Gastrocnemius medialis (tissue), 4 donors: ENCODE results near the gene GPS1. TPM values are rescaled to one million over a fixed set of nuclear protein-coding genes. Genes with fewer than 3 reads are reported as not detected.

Experiments
- ATAC-seq, 2 donors: fragments of 150-250 bp; one replicate each; pipeline ENCODE4 v1.9.1; 2016
- DNase-seq, 2 donors: peaks; one replicate each; pipeline ENCODE4 v3.0.0-alpha.2; 2019
- H3K27ac ChIP-seq, 4 donors: fragments of 200-600 bp; sonication (generic); 1 replicate in 1 of 4; 2 replicates in 3 of 4; pipeline ENCODE4 v1.5.1; 2016 to 2018; ENCODE audit warnings: mild to moderate bottlenecking in 2 of 4, moderate library complexity in 1 of 4
- H3K27me3 ChIP-seq, 3 donors: fragments of 200-600 bp; sonication (generic) in 2 of 3; 1 replicate in 1 of 3; 2 replicates in 2 of 3; pipeline versions ENCODE4 v1.5.1 to v1.6.0; 2016 to 2019; ENCODE audit warnings: mild to moderate bottlenecking in 1 of 3, moderate library complexity in 1 of 3
- H3K36me3 ChIP-seq, 2 donors: fragments of 200-600 bp; sonication (generic) in 1 of 2; one replicate each; pipeline ENCODE4 v1.5.1; 2017 to 2018
- H3K4me1 ChIP-seq, 2 donors: fragments of 200-600 bp; sonication (generic) in 1 of 2; one replicate each; pipeline ENCODE4 v1.5.1; 2016 to 2017; ENCODE audit warnings: mild to moderate bottlenecking in 2 of 2
- H3K4me3 ChIP-seq, 4 donors: fragments of 200-600 bp; sonication (generic) in 3 of 4; 1 replicate in 1 of 4; 2 replicates in 3 of 4; pipeline ENCODE4 v1.5.1; 2016 to 2019; ENCODE audit warnings: mild to moderate bottlenecking in 2 of 4
- H3K9me3 ChIP-seq, 3 donors: fragments of 200-600 bp; sonication (generic) in 2 of 3; 1 replicate in 1 of 3; 2 replicates in 2 of 3; pipeline ENCODE4 v1.5.1; 2016 to 2019
- CTCF ChIP-seq, 5 experiments: fragments of 450-650 bp in 3 of 5; fragments of 200-600 bp in 2 of 5; sonication (generic) in 2 of 5; IDR thresholded peaks in 4 of 5; conservative IDR thresholded peaks in 1 of 5; 1 replicate in 4 of 5; 2 replicates in 1 of 5; pipeline ENCODE4 v1.5.1; 2016 to 2019; ENCODE audit warnings: antibody characterized with exemption in 5 of 5, mild to moderate bottlenecking in 3 of 5, moderate library complexity in 3 of 5
- POLR2A ChIP-seq, 2 donors: fragments of 450-650 bp; IDR thresholded peaks; one replicate each; pipeline ENCODE4 v1.6.1; 2017; ENCODE audit warnings: antibody characterized with exemption in 2 of 2, mild to moderate bottlenecking in 2 of 2, moderate library complexity in 2 of 2
- in situ Hi-C, 4 donors: fragments of 200-750 bp; cut with MboI; loops; one replicate each; pipeline versions ENCODE4 v1.15.0 to v1.8.0; 2017; ENCODE audit warnings: low sequenced_read_pairs in 4 of 4
- intact Hi-C: fragments of 100-400 bp; cut with DNase I; formaldehyde crosslinking; loops from one replicate; pipeline ENCODE4 v1.15.1; 2023; ENCODE audit warnings: low total_unique reads
- total RNA-seq, 4 donors: library from RNA; depleted of rRNA; stranded (reverse); fragments of >200 nt; gene quantifications; one replicate each; pipeline versions ENCODE4 v1.1.0 to v1.2.3, GENCODE V29; 2016

GPS1 gene
- total RNA-seq, 4 donors from 2014 or later = 119 to 174 (median 137) TPM

GRCh38 chr17:82035488-82035887 is 16.2 kb upstream of the GPS1 start:
- DNase-seq = no peak
- ATAC-seq = no peak
- H3K27me3 ChIP-seq = peaks cover 10 to 14% (median 11%) of the 10 kb centered on the region in 3 donors
- intact Hi-C loops (loop anchor here (5.0 kb wide), 1 partner anchor 202 kb away; no protein-coding TSS in a partner anchor), in situ Hi-C loops (loop anchor here (10.0 to 25.0 kb wide), 2 partner anchors 102 to 119 kb away; no protein-coding TSS in a partner anchor)
- H3K9me3 ChIP-seq = no peaks in the 10 kb centered on the region
- H3K4me1 ChIP-seq = peaks cover 12 to 32% of the 10 kb centered on the region in 2 donors
- H3K36me3 ChIP-seq = peaks cover 3 to 16% of the 10 kb centered on the region in 2 donors
- TF ChIP-seq POLR2A (IDR thresholded peaks at IDR 0.05) (no peak), CTCF (IDR thresholded peaks at IDR 0.05 in 4 of 5, conservative IDR thresholded peaks at IDR 0.05 in 1 of 5) (no peak)
- no peak overlapping the region for H3K4me3 ChIP-seq
- peak overlapping the region in 3 of 4 donors; percentile 85 to 99 (median 92) for H3K27ac ChIP-seq

- Histone ChIP-seq H3K27me3 (peaks cover 8 to 11% (median 10%) of the 10 kb centered on the region in 3 donors), H3K36me3 (peaks cover 3 to 16% of the 10 kb centered on the region in 2 donors), H3K9me3 (no peaks in the 10 kb centered on the region), H3K4me3 (peak overlapping the region; percentile 63 to 89 (median 78)), H3K4me1 (peaks cover 9 to 26% of the 10 kb centered on the region in 2 donors), H3K27ac (peak overlapping the region; percentile 85 to 99 (median 95))
- intact Hi-C loops (loop anchor here (5.0 kb wide), 1 partner anchor 201 kb away; no protein-coding TSS in a partner anchor), in situ Hi-C loops (loop anchor here (10.0 to 25.0 kb wide), 2 partner anchors 101 to 119 kb away; no protein-coding TSS in a partner anchor)
- DNase-seq (peak in 1 of 2 donors; percentile 60), ATAC-seq (no peak)
- TF ChIP-seq POLR2A (IDR thresholded peaks at IDR 0.05) (no peak), CTCF (IDR thresholded peaks at IDR 0.05 in 4 of 5, conservative IDR thresholded peaks at IDR 0.05 in 1 of 5) (no peak)
These were observed 15.6 kb upstream of the GPS1 start for GRCh38 chr17:82035956-82036633.

GRCh38 chr17:82036634-82037091 is 15.0 kb upstream of the GPS1 start:
- no peaks in the 10 kb centered on the region for H3K9me3 ChIP-seq
- peaks cover 9 to 25% of the 10 kb centered on the region in 2 donors for H3K4me1 ChIP-seq
- DNase-seq (no peak), ATAC-seq (no peak)
- H3K27ac ChIP-seq = peak overlapping the region; percentile 85 to 99 (median 95)
- peak overlapping the region; percentile 63 to 89 (median 78) for H3K4me3 ChIP-seq
- peaks cover 7 to 11% (median 10%) of the 10 kb centered on the region in 3 donors for H3K27me3 ChIP-seq
- intact Hi-C loops (loop anchor here (1.0 to 5.0 kb wide), 3 partner anchors 13 to 201 kb away; partner anchors contain the start of genes FASN and LRRC45), in situ Hi-C loops (loop anchor here (10.0 to 25.0 kb wide), 2 partner anchors 101 to 118 kb away; no protein-coding TSS in a partner anchor)
- no peak for TF ChIP-seq CTCF (IDR thresholded peaks at IDR 0.05 in 4 of 5, conservative IDR thresholded peaks at IDR 0.05 in 1 of 5)
- H3K36me3 ChIP-seq = peaks cover 3 to 16% of the 10 kb centered on the region in 2 donors

GRCh38 chr17:82037092-82037888 is 14.4 kb upstream of the GPS1 start, which contains the start of gene DCXR:
Gene DCXR (minus strand): TSS chr17:82037697. CDS start chr17:82037682, 15 bp downstream.
- ATAC-seq (peak; percentile 97 to 99), DNase-seq (peak; percentile 97 to 98)
- Histone ChIP-seq H3K36me3 (peaks cover 3 to 16% of the 10 kb centered on the region in 2 donors), H3K27ac (peak within 1 kb of the TSS; percentile 85 to 99 (median 95)), H3K4me1 (peaks cover 9 to 22% of the 10 kb centered on the region in 2 donors), H3K9me3 (no peaks in the 10 kb centered on the region), H3K4me3 (peak within 1 kb of the TSS; percentile 63 to 89 (median 78)), H3K27me3 (peaks cover 2 to 8% (median 6%) of the 10 kb centered on the region in 3 donors)
- in situ Hi-C loops (loop anchor here (10.0 to 25.0 kb wide), 2 partner anchors 100 to 118 kb away; no protein-coding TSS in a partner anchor), intact Hi-C loops (loop anchor here (1.0 to 5.0 kb wide), 3 partner anchors 14 to 200 kb away; partner anchors contain the start of genes FASN and LRRC45)
- TF ChIP-seq CTCF (IDR thresholded peaks at IDR 0.05 in 4 of 5, conservative IDR thresholded peaks at IDR 0.05 in 1 of 5) (peak; percentile 49 to 85 (median 78)), POLR2A (IDR thresholded peaks at IDR 0.05) (peak; percentile 98 to 99)
